UCSD-AML1 (cell line): Measurements from ENCODE around the gene FSTL4.
"Not testable (repeated sequence)": the region's sequence is repeated elsewhere in the genome, so short reads cannot be mapped to it uniquely, and the experiment has no call there.

Experiments used
- DNase-seq: peaks from one replicate; lab custom pipeline; 2025; ENCODE audit not compliant: unreplicated experiment; lab: John Stamatoyannopoulos, UW

The FSTL4 gene

DNA sequence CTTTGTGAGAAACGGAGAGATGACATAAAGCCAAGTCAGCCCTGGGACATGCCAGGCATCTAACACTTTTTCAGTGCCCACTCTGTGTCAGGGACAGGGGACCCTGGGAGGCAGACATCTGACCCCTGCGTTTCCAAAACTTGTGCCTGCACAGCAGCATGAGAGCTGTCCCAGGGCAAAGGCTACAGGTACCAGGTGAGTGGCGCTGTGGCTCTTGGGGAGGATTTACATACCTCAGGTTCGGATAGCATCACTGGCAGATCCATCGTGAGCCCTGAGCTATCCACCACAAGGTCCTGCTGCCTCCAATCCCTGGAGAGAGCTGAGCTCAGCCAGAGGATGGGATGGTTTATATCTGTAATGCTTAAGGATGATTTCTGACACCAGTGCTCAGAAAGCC is 52.4 kb downstream of the FSTL4 start:
- no peak for DNase-seq

DNA sequence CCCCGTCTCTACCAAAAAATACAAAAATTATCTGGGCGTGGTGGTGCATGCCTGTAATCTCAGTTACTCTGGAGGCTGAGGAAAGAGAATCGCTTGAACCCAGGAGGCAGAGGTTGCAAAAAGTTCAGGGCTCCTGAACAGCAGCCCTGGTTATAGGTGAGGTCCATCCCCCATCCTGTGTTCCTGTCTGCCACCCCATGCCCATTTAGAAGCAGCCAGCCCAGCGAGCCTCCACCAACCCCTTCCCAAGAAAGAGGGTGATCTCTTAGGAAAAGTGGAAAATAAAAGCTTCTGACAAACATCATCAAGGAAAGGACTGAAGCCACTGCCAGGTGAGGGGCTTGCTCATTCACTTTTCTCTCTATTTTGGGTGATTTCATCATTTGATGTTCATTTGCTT is 55.8 kb downstream of the FSTL4 start:
- no peak for DNase-seq

GRCh38 chr5:133554279-133554678 is 58.1 kb downstream of the FSTL4 start:
- no peak for DNase-seq

- DNase-seq = peak; percentile 47
These were observed 59.3 kb downstream of the FSTL4 start for GRCh38 chr5:133552925-133553525.

GRCh38 chr5:133546500-133546899 is 65.8 kb downstream of the FSTL4 start:
- DNase-seq = no peak

DNA sequence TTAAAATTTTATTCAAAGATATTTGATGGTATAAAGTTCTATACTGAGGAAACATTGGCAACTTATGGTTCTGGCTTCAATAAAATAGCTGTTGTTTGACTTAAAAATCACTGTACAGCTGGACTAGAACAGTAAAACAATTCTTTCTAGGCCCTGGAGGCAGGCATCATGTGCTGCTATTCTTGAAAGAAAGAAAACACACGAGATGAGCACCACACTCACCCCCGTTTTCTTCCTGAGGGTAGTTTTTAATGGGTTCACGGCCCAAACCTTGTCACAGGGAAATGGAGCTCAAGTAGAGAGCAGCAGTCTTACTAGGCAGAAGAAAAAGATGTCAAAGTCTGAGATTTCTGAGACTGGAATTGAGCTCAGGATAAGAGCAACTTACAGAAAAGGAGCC is 68.0 kb downstream of the FSTL4 start:
- no peak for DNase-seq

DNA sequence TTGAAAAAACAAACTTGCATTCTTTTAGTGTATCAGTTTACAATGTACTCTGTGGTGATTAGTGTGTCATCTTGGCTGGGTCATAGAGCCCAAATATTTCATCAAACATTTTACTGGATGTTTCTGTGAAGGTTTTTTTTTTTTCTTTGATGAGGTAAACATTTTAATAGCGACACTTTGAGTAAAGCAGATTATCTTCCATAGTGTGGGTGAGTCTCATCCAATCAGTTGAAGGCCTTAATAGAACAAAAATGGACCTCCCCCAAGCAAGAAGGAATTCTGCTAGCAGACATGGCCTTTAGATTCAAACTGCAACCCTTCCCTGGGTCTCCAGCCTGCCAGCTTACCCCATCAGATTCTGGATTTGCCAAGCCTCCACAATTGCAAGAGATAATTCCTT is 72.5 kb downstream of the FSTL4 start:
- DNase-seq = no peak

GRCh38 chr5:133538718-133539117 is 73.6 kb downstream of the FSTL4 start:
- DNase-seq = no peak

DNA sequence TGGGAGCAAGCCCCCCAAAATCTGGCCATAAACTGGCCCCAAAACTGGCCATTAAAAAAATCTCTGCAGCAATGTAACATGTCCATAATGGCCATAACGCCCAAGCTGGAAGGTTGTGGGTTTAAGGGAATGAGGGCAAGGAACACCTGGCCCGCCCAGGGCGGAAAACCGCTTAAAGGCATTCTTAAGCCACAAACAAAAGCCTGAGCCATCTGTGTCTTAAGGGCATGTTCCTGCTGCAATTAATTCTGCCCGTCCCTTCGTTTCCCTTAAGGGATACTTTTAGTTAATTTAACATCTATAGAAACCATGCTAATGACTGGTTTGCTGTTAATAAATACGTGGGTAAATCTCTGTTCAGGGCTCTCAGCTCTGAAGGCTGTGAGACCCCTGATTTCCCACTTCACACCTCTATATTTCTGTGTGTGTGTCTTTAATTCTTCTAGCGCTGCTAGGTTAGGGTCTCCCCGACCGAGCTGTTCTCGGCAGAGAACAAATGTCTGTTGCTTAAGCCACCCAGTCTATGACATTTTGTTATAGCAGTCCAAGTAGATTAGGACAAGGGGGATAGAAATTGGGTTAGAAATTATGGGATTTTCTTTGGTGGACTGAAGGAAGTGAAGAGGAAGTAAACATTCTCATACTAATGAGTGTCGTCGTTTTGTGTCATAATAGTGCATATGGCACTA is 77.0 kb downstream of the FSTL4 start:
- DNase-seq = not testable (repeated sequence)

GRCh38 chr5:133534566-133534965 is 77.8 kb downstream of the FSTL4 start:
- DNase-seq = no peak

- DNase-seq = no peak
These were observed 78.8 kb downstream of the FSTL4 start for GRCh38 chr5:133533541-133533940.

GRCh38 chr5:133531594-133531993 is 80.7 kb downstream of the FSTL4 start:
- no peak for DNase-seq

- no peak for DNase-seq
These were observed 81.2 kb downstream of the FSTL4 start for GRCh38 chr5:133531178-133531577.

DNA sequence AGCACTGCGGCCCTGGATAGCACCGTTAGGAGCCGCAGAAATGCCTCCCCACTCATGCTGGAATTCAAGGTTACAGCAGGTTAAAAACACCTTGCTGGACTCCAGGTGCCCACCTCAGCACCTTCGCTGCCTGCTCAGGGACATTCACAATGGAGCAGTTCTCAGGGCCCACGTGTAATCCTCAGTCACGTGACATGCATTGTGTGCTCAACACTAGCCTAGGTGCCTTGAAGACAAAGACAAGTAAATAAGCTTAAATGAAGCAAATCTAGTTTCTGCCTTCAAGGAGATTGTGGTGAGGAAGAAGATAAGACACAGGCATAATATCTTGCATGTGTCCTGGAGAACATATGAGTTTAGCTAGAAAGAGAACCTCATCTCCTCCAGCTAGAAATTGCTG is 82.1 kb downstream of the FSTL4 start:
- DNase-seq = no peak

- DNase-seq = no peak
These were observed 83.5 kb downstream of the FSTL4 start for GRCh38 chr5:133528841-133529240.

GRCh38 chr5:133527311-133527710 is 85.0 kb downstream of the FSTL4 start:
- DNase-seq = no peak

DNA sequence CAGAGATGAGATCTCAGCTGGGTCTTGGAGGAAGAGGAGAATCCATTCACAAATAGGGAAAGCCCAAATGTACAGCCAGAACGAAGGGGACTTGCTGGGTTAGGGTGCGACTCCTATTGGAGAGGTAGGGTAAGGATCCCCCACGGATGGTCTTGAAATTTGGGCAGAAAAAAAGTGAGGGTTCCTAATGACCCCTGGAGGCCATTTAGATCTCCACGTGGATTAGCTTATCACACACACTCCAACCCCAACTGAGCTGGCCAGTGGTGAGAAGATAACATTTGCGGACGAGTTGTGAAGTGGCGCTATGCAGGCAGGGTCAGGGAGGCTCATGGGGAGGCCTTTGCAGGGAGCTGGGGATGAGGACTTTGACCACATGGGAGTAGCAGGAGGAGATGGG is 86.0 kb downstream of the FSTL4 start:
- no peak for DNase-seq

GRCh38 chr5:133525126-133525525 is 87.2 kb downstream of the FSTL4 start:
- no peak for DNase-seq

- no peak for DNase-seq
These were observed 87.7 kb downstream of the FSTL4 start for GRCh38 chr5:133524666-133525065.

GRCh38 chr5:133523961-133524586 is 88.3 kb downstream of the FSTL4 start:
- DNase-seq = no peak

DNA sequence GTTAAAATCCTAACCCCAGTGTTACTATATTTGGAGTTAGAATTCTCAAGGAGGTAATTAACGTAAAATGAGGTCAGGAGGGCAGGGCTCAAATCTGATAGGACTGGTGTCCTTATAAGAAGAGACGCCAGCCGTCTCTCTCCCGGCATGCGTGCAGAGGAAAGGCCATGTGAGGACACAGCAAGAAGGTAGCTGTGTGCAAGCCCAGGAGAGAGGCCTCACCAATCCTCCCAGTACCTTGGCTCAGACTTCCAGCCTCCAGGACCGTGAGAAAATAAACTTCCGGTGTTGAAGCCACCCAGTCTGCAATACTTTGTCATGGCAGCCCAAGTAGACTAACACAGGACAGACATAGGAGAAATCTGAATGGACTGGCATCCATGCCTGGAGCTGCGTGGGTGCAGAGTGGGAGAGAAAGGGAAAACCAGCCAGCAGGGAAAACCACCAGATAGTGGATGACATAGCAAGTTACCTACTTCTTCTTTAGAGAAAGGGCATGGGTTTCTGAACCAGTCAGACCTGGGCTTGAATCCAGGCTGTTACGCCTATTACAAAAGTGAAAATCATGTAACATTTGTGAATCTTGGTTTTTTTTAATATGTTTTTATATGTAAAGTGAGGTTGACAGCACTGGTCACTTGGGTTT is 89.2 kb downstream of the FSTL4 start:
- no peak for DNase-seq

DNA sequence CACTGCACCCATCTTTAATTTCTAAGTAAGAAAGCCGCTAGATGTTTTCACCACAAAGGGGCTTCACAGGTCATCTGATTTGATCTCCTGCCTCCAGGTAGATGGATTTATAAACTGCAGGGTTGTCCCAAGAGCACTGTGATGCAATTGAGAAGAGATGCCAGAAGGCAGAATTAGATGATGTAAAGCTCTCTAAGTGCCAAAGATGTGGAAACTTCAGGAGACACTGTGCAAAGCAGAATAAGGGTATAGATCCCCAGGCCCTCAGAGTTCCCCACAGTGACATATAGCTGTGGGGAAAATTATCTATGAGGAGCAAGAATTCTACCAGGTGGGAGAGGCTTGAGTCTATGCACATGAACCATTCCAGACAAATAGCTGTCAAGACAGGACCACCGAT is 90.5 kb downstream of the FSTL4 start:
- DNase-seq = no peak
